Hepatocyte (in vitro differentiated cells): Measurements from ENCODE around the gene WDR35.
"Not testable (repeated sequence)": the region's sequence is repeated elsewhere in the genome, so short reads cannot be mapped to it uniquely, and the experiment has no call there.

Experiments
- CTCF ChIP-seq: fragments of 200-600 bp; sonication (generic); IDR thresholded peaks from 2 replicates; pipeline ENCODE4 v1.5.1; 2016; ENCODE audit warnings: antibody characterized with exemption, mild to moderate bottlenecking; ENCODE audit not compliant: poor library complexity
- EZH2 ChIP-seq: fragments of 200-600 bp; sonication (generic); IDR thresholded peaks from 2 replicates; pipeline ENCODE4 v1.6.1; 2016; ENCODE audit warnings: antibody characterized with exemption, mild to moderate bottlenecking, borderline replicate concordance
- EZH2phosphoT487 ChIP-seq: fragments of 200-600 bp; sonication (generic); IDR thresholded peaks from one replicate; pipeline ENCODE4 v1.6.1; 2018; ENCODE audit warnings: antibody characterized with exemption, mild to moderate bottlenecking, low read depth, moderate library complexity; ENCODE audit not compliant: unreplicated experiment, severe bottlenecking

GRCh38 chr2:19927816-19928215 lies 62.1 kb downstream of the WDR35 start:
- not testable (repeated sequence) for TF ChIP-seq CTCF, EZH2, EZH2phosphoT487
